HEK293 (cell line): Measurements from ENCODE around the gene RAB9A.

Source experiments
- CTCF ChIA-PET: fragments of 350-600 bp; formaldehyde crosslinking; extraction: SDS; loops from one replicate; lab custom pipeline; 2021; ENCODE audit warnings: antibody characterized with exemption; lab: Yijun Ruan, JAX
- POLR2A ChIA-PET: fragments of 300-600 bp; formaldehyde crosslinking; extraction: SDS; loops from one replicate; lab custom pipeline; 2020; ENCODE audit warnings: antibody characterized with exemption, inconsistent platforms; lab: Yijun Ruan, JAX
- H3K27ac ChIP-seq: fragments of 200-500 bp; sonication (Bioruptor generic); 2 replicates; pipeline ENCODE4 v1.5.1; 2014; ENCODE audit warnings: low read depth, low read length, control low read depth, inconsistent platforms; ENCODE audit errors: extremely low read depth
- H3K36me3 ChIP-seq, 2 experiments: fragments of 200-500 bp in 1 of 2; sonication (Bioruptor generic) in 1 of 2; 1 replicate in 1 of 2; 2 replicates in 1 of 2; pipeline ENCODE4 v1.5.1; 2014 to 2017; ENCODE audit warnings: inconsistent platforms in 2 of 2, low read length in 2 of 2; ENCODE audit not compliant: control insufficient read depth in 2 of 2, insufficient read depth in 1 of 2
- H3K4me1 ChIP-seq: fragments of 200-500 bp; sonication (Bioruptor generic); 2 replicates; pipeline ENCODE4 v1.5.1; 2014; ENCODE audit warnings: mild to moderate bottlenecking, low read length, inconsistent platforms; ENCODE audit not compliant: control insufficient read depth, insufficient read depth
- H3K4me3 ChIP-seq: 2 replicates; pipeline ENCODE4 v1.5.1; 2011; ENCODE audit warnings: low read depth, mild to moderate bottlenecking, control low read depth, low read length, moderate library complexity
- H3K9me3 ChIP-seq: fragments of 200-500 bp; sonication (Bioruptor generic); 2 replicates; pipeline ENCODE4 v1.5.1; 2014; ENCODE audit warnings: low read depth, low read length, inconsistent platforms; ENCODE audit not compliant: control insufficient read depth, insufficient read depth
- FEZF1 ChIP-seq: fragments of 450-650 bp; formaldehyde crosslinking; IDR thresholded peaks from 2 replicates; pipeline ENCODE4 v1.5.1; 2016; ENCODE audit warnings: missing biosample characterization, missing genetic modification characterization
- GLIS1 ChIP-seq: fragments of 450-650 bp; formaldehyde crosslinking; IDR thresholded peaks from 2 replicates; pipeline ENCODE4 v1.5.1; 2016; ENCODE audit warnings: missing biosample characterization, missing genetic modification characterization
- INSM2 ChIP-seq: fragments of 450-650 bp; formaldehyde crosslinking; IDR thresholded peaks from 2 replicates; pipeline ENCODE4 v1.5.1; 2016; ENCODE audit warnings: missing biosample characterization, missing genetic modification characterization
- KLF1 ChIP-seq: fragments of 450-650 bp; formaldehyde crosslinking; IDR thresholded peaks from 2 replicates; pipeline ENCODE4 v1.5.1; 2016; ENCODE audit warnings: missing biosample characterization, missing genetic modification characterization
- OSR2 ChIP-seq: fragments of 450-650 bp; formaldehyde crosslinking; IDR thresholded peaks from 2 replicates; pipeline ENCODE4 v1.5.1; 2016; ENCODE audit warnings: missing biosample characterization, missing genetic modification characterization
- PBX3 ChIP-seq: sonication (generic); formaldehyde crosslinking; IDR thresholded peaks from 2 replicates; pipeline ENCODE4 v1.8.1; 2022; ENCODE audit warnings: mild to moderate bottlenecking, moderate library complexity, missing genetic modification reagents
- PRDM6 ChIP-seq: fragments of 450-650 bp; formaldehyde crosslinking; IDR thresholded peaks from 2 replicates; pipeline ENCODE4 v1.5.1; 2017; ENCODE audit warnings: missing biosample characterization, missing genetic modification characterization
- YY2 ChIP-seq: fragments of 450-650 bp; formaldehyde crosslinking; IDR thresholded peaks from 2 replicates; pipeline ENCODE4 v1.5.1; 2016; ENCODE audit warnings: missing biosample characterization, missing genetic modification characterization
- ZFP3 ChIP-seq: fragments of 450-650 bp; formaldehyde crosslinking; IDR thresholded peaks from 2 replicates; pipeline ENCODE4 v1.5.1; 2016; ENCODE audit warnings: low read depth, missing biosample characterization, missing genetic modification characterization
- ZFP69B ChIP-seq: fragments of 450-650 bp; formaldehyde crosslinking; IDR thresholded peaks from 2 replicates; pipeline ENCODE4 v1.5.1; 2016; ENCODE audit warnings: missing biosample characterization, missing genetic modification characterization
- ZNF169 ChIP-seq: fragments of 450-650 bp; formaldehyde crosslinking; IDR thresholded peaks from 2 replicates; pipeline ENCODE4 v1.5.1; 2016; ENCODE audit warnings: missing biosample characterization, missing genetic modification characterization
- ZNF26 ChIP-seq: fragments of 450-650 bp; formaldehyde crosslinking; IDR thresholded peaks from 2 replicates; pipeline ENCODE4 v1.5.1; 2016; ENCODE audit warnings: missing biosample characterization, missing genetic modification characterization
- ZNF366 ChIP-seq: fragments of 450-650 bp; formaldehyde crosslinking; conservative IDR thresholded peaks from 2 replicates; pipeline ENCODE4 v1.5.1; 2016; ENCODE audit warnings: missing biosample characterization, missing genetic modification characterization
- ZNF404 ChIP-seq: fragments of 450-650 bp; formaldehyde crosslinking; IDR thresholded peaks from 2 replicates; pipeline ENCODE4 v1.5.1; 2017; ENCODE audit warnings: missing biosample characterization, missing genetic modification characterization
- ZNF48 ChIP-seq: fragments of 450-650 bp; formaldehyde crosslinking; IDR thresholded peaks from 2 replicates; pipeline ENCODE4 v1.5.1; 2016; ENCODE audit warnings: missing biosample characterization, missing genetic modification characterization
- ZNF529 ChIP-seq: fragments of 450-650 bp; formaldehyde crosslinking; IDR thresholded peaks from 2 replicates; pipeline ENCODE4 v1.5.1; 2017; ENCODE audit warnings: missing genetic modification characterization, missing biosample characterization; ENCODE audit not compliant: insufficient replicate concordance
- ZNF580 ChIP-seq: fragments of 450-650 bp; formaldehyde crosslinking; IDR thresholded peaks from 2 replicates; pipeline ENCODE4 v1.5.1; 2016; ENCODE audit warnings: missing biosample characterization, missing genetic modification characterization
- ZNF654 ChIP-seq: fragments of 450-650 bp; formaldehyde crosslinking; IDR thresholded peaks from 2 replicates; pipeline ENCODE4 v1.5.1; 2016; ENCODE audit warnings: low read depth, missing biosample characterization, missing genetic modification characterization
- ZNF692 ChIP-seq: fragments of 450-650 bp; formaldehyde crosslinking; IDR thresholded peaks from 2 replicates; pipeline ENCODE4 v1.5.1; 2016; ENCODE audit warnings: missing biosample characterization, missing genetic modification characterization
- ZNF768 ChIP-seq: fragments of 450-650 bp; formaldehyde crosslinking; IDR thresholded peaks from 2 replicates; pipeline ENCODE4 v1.5.1; 2018; ENCODE audit warnings: missing biosample characterization, mild to moderate bottlenecking, missing genetic modification characterization
- ZNF837 ChIP-seq: fragments of 450-650 bp; formaldehyde crosslinking; IDR thresholded peaks from 2 replicates; pipeline ENCODE4 v1.5.1; 2016; ENCODE audit warnings: missing biosample characterization, missing genetic modification characterization
- ZSCAN23 ChIP-seq: fragments of 450-650 bp; formaldehyde crosslinking; IDR thresholded peaks from 2 replicates; pipeline ENCODE4 v1.5.1; 2016; ENCODE audit warnings: missing biosample characterization, missing genetic modification characterization

The RAB9A gene

GRCh38 chrX:13659063-13659462, 29.9 kb upstream of the RAB9A start:
- Histone ChIP-seq H3K9me3 (no peaks in the 10 kb centered on the region), H3K36me3 (peaks cover 9 to 27% of the 10 kb centered on the region in 2 experiments), H3K27ac (no peak overlapping the region), H3K4me3 (no peak overlapping the region), H3K4me1 (no peaks in the 10 kb centered on the region)
- ChIA-PET POLR2A (interaction anchor here (0.8 to 1.1 kb wide), 2 partner anchors 33 to 35 kb away, joined by 3 to 5 read pairs; no protein-coding TSS in a partner anchor), CTCF (interaction anchor here (0.6 to 1.8 kb wide), 18 partner anchors 10 to 115 kb away, joined by 3 to 12 read pairs (median 4); partner anchors contain the start of genes OFD1 and TRAPPC2)
- no peak for TF ChIP-seq ZSCAN23
- TF ChIP-seq ZNF837 (tag by site-specific recombination), result no peak
- no peak for TF ChIP-seq ZNF768 (tag by site-specific recombination)
- no peak for TF ChIP-seq ZNF26
- TF ChIP-seq PRDM6, result no peak
- no peak for TF ChIP-seq KLF1 (tag by site-specific recombination)
- TF ChIP-seq ZNF404, result no peak

- Histone ChIP-seq H3K4me1 (peaks cover 3% of the 10 kb centered on the region), H3K36me3 (peaks cover 9 to 25% of the 10 kb centered on the region in 2 experiments), H3K9me3 (no peaks in the 10 kb centered on the region), H3K27ac (no peak overlapping the region), H3K4me3 (no peak overlapping the region)
- ChIA-PET CTCF (interaction anchor here (0.6 to 1.3 kb wide), 7 partner anchors 15 to 370 kb away, joined by 3 to 7 read pairs (median 3); partner anchors contain the start of genes OFD1 and TRAPPC2), POLR2A (interaction anchor here (1.3 to 1.5 kb wide), 2 partner anchors 9 to 73 kb away, joined by 5 to 6 read pairs; partner anchors contain the start of genes OFD1, TCEANC and TRAPPC2)
- TF ChIP-seq FEZF1 (tag by site-specific recombination) (no peak), INSM2 (tag by site-specific recombination) (no peak), ZNF366 (tag by site-specific recombination) (no peak), ZNF580 (tag by site-specific recombination) (no peak), ZFP3 (tag by site-specific recombination) (no peak), ZNF692 (tag by site-specific recombination) (no peak), YY2 (no peak), ZNF529 (tag by site-specific recombination) (no peak), ZNF48 (tag by site-specific recombination) (no peak), ZFP69B (tag by site-specific recombination) (no peak), ZNF654 (tag by site-specific recombination) (no peak), ZNF169 (tag by site-specific recombination) (no peak), PBX3 (CRISPR knock-in tag) (no peak), OSR2 (no peak), GLIS1 (tag by site-specific recombination) (no peak)
These were observed 27.1 kb upstream of the RAB9A start for GRCh38 chrX:13661735-13662288.
